ENCODE measurements around the gene CREM.

CREM gene

GRCh38 chr10:35140126-35140525 lies 13.5 kb downstream of the CREM start:
- in situ Hi-C loops (cut with HindIII; ENCODE audit: low pct_ligation_motif_present, low sequenced_read_pairs), result no loop called here
- Histone ChIP-seq H3K4me3 (ENCODE audit: low read depth, low read length) (no peak overlapping the region), H3K27me3 (replicated peaks) (no peaks in the 10 kb centered on the region), H3K27ac (no peak overlapping the region), H3K36me3 (replicated peaks) (no peaks in the 10 kb centered on the region)
- TF ChIP-seq CTCF (IDR thresholded peaks at IDR 0.05; ENCODE audit: low read depth, low read length, missing control alignments), result no peak
- DNase-seq, result no peak

- no peak for TF ChIP-seq CTCF (IDR thresholded peaks at IDR 0.05; ENCODE audit: low read depth, low read length, missing control alignments)
Measured at GRCh38 chr10:35140727-35141126, 14.1 kb downstream of the CREM start.

GRCh38 chr10:35150308-35150707 lies 23.7 kb downstream of the CREM start:
- Histone ChIP-seq H3K27me3 (replicated peaks) (no peaks in the 10 kb centered on the region), H3K36me3 (replicated peaks) (no peaks in the 10 kb centered on the region), H3K27ac (no peak overlapping the region), H3K4me3 (ENCODE audit: low read depth, low read length) (no peak overlapping the region)
- no peak for DNase-seq
- in situ Hi-C loops (cut with HindIII; ENCODE audit: low pct_ligation_motif_present, low sequenced_read_pairs), result no loop called here
- no peak for TF ChIP-seq CTCF (IDR thresholded peaks at IDR 0.05; ENCODE audit: low read depth, low read length, missing control alignments)

More at GRCh38 chr10:35140727-35141126, 14.1 kb downstream of the CREM start:
- no peak overlapping the region for H3K4me3 ChIP-seq (ENCODE audit: low read depth, low read length)
- H3K36me3 ChIP-seq (replicated peaks), result no peaks in the 10 kb centered on the region
- in situ Hi-C loops (cut with HindIII; ENCODE audit: low pct_ligation_motif_present, low sequenced_read_pairs), result no loop called here
- DNase-seq, result no peak
- no peak overlapping the region for H3K27ac ChIP-seq
- H3K27me3 ChIP-seq (replicated peaks), result no peaks in the 10 kb centered on the region

- no peak for TF ChIP-seq CTCF (IDR thresholded peaks at IDR 0.05; ENCODE audit: low read depth, low read length, missing control alignments)
- H3K36me3 ChIP-seq (replicated peaks), result no peaks in the 10 kb centered on the region
- H3K27ac ChIP-seq, result no peak overlapping the region
- no peaks in the 10 kb centered on the region for H3K27me3 ChIP-seq (replicated peaks)
- in situ Hi-C loops (cut with HindIII; ENCODE audit: low pct_ligation_motif_present, low sequenced_read_pairs), result no loop called here
- H3K4me3 ChIP-seq (ENCODE audit: low read depth, low read length), result no peak overlapping the region
- DNase-seq, result no peak
Measured at GRCh38 chr10:35152992-35153391, 26.3 kb downstream of the CREM start.

GRCh38 chr10:35153716-35154115 lies 27.1 kb downstream of the CREM start:
- Histone ChIP-seq H3K27me3 (replicated peaks) (no peaks in the 10 kb centered on the region), H3K4me3 (ENCODE audit: low read depth, low read length) (no peak overlapping the region), H3K27ac (no peak overlapping the region), H3K36me3 (replicated peaks) (no peaks in the 10 kb centered on the region)
- in situ Hi-C loops (cut with HindIII; ENCODE audit: low pct_ligation_motif_present, low sequenced_read_pairs), result no loop called here
- no peak for TF ChIP-seq CTCF (IDR thresholded peaks at IDR 0.05; ENCODE audit: low read depth, low read length, missing control alignments)
- DNase-seq, result no peak

- no peaks in the 10 kb centered on the region for H3K27me3 ChIP-seq (replicated peaks)
- TF ChIP-seq CTCF (IDR thresholded peaks at IDR 0.05; ENCODE audit: low read depth, low read length, missing control alignments), result no peak
- H3K27ac ChIP-seq, result no peak overlapping the region
- in situ Hi-C loops (cut with HindIII; ENCODE audit: low pct_ligation_motif_present, low sequenced_read_pairs), result no loop called here
- H3K36me3 ChIP-seq (replicated peaks), result no peaks in the 10 kb centered on the region
- no peak overlapping the region for H3K4me3 ChIP-seq (ENCODE audit: low read depth, low read length)
- DNase-seq, result no peak
Measured at GRCh38 chr10:35160743-35161142, 34.1 kb downstream of the CREM start.

Data from brain microvascular endothelial cell (primary cell).